H1 (cell line): ENCODE results near the gene COL17A1. TPM values are rescaled to one million over a fixed set of nuclear protein-coding genes. Genes with fewer than 3 reads are reported as not detected.

Source experiments
- FOSL1 ChIP-seq: IDR thresholded peaks from 2 replicates; pipeline ENCODE4 v1.6.1; 2011; ENCODE audit warnings: mild to moderate bottlenecking, low read depth, low read length, moderate library complexity; ENCODE audit not compliant: insufficient read depth
- MAFK ChIP-seq: IDR thresholded peaks from 2 replicates; pipeline ENCODE4 v1.6.1; 2012; ENCODE audit warnings: low read depth, mild to moderate bottlenecking, improper control_type of control experiment, low read length
- RBBP5 ChIP-seq: IDR thresholded peaks from 2 replicates; pipeline ENCODE4 v1.7.1; 2012; ENCODE audit warnings: low read depth, mild to moderate bottlenecking, inconsistent platforms, low read length, moderate library complexity, borderline replicate concordance
- polyA plus RNA-seq, 7 experiments: library from polyadenylated mRNA; depleted of rRNA in 3 of 7; stranded (reverse) in 5 of 7; unstranded in 2 of 7; fragments of >200 nt in 5 of 7; fragments of 200-250 nt in 2 of 7; gene quantifications; 1 replicate in 5 of 7; 2 replicates in 1 of 7; 4 replicates in 1 of 7; pipeline versions ENCODE4 v1.2.1 to v1.2.3, GENCODE V29; 2011 to 2013; ENCODE audit warnings: missing spikeins in 2 of 7, mixed read lengths in 2 of 7
- total RNA-seq: library from RNA; stranded (reverse); fragmentation: NEBNext Ultra II Directional; extraction: Animal tissue kit (Norgen Biotek cat#: 25700); gene quantifications from 2 replicates; pipeline ENCODE4 v1.2.1, GENCODE V29; 2021
- TF ChIP-seq, protein P1 (sequence below): IDR thresholded peaks from 2 replicates; pipeline ENCODE4 v1.6.1; 2012; ENCODE audit warnings: low read length, inconsistent platforms

COL17A1 gene
- total and polyA plus RNA-seq, 2 of the 8 experiments (the other 6 are each of a cell fraction or from before 2014, with no cell fraction given), result 0.35 to 0.37 TPM

DNA sequence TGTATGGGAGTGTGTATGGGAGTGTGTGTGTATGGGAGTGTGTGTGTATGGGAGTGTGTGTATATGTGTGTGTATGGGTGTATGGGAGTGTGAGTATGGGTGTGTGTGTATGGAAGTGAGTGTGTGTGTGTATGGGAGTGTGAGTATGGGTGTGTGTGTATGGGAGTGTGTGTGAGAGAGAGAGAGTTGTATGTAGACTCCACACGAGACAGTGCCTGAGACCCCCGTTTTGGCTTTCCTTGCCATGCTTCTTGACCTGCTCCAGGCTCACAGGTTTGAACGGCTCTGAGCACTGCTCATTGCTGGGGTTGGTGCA is 49.7 kb downstream of the COL17A1 start (continued):
- TF ChIP-seq, protein P1, sequence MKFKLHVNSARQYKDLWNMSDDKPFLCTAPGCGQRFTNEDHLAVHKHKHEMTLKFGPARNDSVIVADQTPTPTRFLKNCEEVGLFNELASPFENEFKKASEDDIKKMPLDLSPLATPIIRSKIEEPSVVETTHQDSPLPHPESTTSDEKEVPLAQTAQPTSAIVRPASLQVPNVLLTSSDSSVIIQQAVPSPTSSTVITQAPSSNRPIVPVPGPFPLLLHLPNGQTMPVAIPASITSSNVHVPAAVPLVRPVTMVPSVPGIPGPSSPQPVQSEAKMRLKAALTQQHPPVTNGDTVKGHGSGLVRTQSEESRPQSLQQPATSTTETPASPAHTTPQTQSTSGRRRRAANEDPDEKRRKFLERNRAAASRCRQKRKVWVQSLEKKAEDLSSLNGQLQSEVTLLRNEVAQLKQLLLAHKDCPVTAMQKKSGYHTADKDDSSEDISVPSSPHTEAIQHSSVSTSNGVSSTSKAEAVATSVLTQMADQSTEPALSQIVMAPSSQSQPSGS, result no peak
- no peak for TF ChIP-seq FOSL1
- no peak for TF ChIP-seq RBBP5
- TF ChIP-seq MAFK, result no peak
